UCSD-AML1 (cell line): ENCODE results near the gene PI3.

Experiments used
- DNase-seq: peaks from one replicate; lab custom pipeline; 2025; ENCODE audit not compliant: unreplicated experiment; lab: John Stamatoyannopoulos, UW

Gene PI3

DNA sequence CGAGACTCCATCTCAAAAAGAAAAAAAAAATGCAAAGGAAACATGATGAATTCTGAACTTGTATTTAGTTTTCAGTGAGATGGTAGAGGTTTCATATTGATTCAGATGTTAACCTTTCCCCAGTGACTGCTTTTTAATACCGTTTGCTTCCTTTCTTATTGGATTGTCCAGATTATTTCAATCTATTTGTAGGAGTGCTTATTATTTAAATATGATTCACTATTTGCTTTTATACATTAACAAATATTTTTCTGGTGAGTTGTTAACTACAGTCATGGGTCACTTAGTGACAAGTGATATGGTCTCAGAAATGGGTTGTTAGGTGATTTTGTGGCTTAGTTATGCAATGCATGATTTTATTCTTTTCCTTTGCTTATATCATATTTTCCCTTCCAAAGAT is 8.4 kb downstream of the PI3 start:
- DNase-seq = no peak

DNA sequence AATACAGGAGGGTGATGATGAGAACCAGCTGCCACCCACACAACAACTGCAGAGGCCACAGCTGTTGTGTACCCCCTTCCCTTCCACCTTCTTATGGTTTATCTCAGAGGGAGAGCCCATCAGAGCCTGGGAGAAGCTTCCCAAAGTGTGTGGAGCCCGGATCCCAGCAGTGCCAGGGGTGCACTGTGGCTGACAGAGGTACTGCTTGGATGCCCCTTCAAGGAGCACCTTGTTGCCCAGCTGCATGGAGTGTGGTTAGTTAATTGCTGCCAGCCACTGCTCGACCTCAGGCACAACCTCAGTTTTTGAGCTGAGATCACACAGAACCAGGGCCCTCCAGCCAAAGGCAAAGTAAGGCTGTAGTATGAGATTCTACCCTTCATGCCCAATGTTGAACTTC is 13.0 kb downstream of the PI3 start:
- DNase-seq = no peak

DNA sequence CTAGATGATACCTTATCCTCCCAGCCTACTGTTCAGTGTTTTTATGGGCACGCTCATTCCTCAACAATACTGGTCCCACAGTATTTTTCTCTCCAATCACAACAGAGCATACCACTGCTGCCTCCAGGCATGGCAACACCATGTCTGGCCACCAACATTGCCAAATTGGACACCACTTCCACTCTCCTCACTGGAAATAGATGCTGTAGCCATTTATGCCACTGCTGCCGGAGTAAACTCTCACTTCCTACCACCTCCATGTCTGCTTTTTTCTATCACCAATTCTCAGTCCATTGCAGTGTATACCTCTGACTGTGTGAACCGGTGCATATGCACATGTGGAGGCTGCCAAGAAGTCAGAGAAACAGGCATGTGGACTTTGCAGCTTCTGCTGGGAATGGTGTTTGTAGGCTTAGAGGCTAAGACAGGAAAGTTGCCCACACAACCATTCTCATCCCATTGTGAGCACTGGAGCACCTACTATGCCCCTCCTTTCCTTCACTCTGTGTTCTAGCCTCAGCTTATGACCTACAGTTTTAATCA is 14.4 kb downstream of the PI3 start:
- DNase-seq = no peak

DNA sequence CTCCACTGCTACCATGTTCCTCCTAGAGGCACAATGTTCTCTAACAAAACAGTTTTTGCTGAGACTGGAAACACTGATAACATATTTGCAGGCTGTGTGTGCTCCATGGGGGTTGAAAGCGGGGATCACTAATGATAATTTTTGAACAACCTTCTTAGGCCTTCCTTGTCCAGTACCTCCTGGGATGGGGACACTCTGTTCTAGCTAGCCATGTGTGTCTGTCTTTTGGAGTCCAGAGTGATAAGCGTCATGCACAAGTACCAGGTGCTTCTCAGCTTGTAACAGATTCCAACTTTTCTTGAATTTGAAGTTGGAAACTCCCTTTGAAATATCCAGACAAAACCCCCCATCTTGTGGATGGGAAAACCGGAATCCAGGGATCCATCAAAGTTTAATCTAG is 15.2 kb downstream of the PI3 start:
- no peak for DNase-seq

DNA sequence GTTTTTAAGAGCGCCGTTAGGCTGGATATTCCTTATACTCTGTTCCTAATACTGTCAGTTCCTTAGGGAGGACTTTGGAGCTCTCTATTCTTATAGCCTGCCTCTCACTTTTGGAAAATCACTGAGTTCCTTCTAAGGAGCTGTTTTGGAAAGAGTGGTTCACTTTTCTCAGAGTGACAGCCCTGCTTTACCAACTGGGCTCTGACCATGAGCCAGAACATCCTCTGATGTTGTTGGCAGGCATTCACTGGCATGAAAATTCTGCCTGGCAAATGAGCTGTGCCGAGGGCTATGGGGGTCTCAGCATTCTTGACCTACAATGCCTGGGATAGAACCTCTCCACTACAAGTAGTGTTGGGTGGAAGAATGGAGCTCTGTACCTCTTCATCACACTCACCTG is 17.2 kb downstream of the PI3 start:
- DNase-seq = no peak

DNA sequence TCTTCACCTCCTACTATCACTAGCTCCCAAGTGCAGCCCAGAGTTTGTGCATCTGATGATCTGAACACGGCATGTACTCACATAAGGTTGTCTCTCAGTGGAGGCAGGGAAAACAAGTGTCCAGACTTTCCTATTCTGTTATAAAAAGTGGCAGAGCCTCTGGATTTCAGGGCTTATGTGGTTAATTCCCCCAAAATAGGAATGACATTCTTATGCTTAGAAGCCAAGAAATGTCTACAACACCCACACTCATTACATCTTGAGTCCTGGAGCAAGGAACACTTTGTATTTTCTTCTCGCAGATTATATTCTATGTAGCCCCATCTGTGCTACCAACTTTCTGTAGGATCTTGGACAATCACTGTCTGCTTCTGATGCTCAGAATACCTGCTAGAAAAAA is 18.6 kb downstream of the PI3 start:
- DNase-seq = no peak

DNA sequence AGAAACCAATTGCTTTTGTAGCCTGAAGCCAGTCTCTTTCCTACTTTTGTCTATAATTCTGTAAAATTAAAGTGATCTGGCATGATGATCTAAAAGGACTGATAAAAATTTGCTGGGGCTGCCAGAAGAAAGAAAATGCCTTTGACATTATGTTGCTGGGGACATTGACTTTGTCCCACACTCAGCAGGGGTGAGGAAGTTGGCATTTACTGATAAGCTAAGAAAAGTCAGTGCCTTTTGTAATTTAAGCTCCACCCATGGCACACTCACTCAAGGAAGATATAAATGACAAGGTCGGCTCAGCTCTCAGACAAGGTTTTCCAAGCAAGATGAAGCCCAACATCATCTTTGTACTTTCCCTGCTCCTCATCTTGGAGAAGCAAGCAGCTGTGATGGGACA is 32.0 kb downstream of the PI3 start, which contains the start of gene SEMG1:
SEMG1 (plus strand) TSS at position 309 of the 400 bp plus-strand sequence; CDS start at position 330, 21 bp downstream.
- no peak for DNase-seq

DNA sequence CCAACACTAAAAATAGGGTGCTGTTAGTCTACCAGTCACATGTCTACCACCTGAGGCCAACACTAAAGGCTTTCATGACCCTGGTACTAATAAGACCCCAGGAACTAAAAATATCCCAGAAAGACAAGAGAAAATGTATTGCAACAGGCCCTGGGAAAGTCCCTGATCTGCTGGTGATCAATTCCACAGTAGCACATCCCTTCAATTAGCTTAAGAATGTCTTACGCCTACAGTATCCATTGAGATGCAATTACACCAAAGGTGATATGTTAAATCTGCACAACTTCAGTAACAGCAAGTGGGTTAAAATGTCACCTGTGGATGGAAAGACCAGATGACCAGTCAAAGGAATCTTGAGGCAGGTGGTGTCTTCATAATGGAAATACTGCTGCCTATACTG is 35.2 kb downstream of the PI3 start:
- no peak for DNase-seq

DNA sequence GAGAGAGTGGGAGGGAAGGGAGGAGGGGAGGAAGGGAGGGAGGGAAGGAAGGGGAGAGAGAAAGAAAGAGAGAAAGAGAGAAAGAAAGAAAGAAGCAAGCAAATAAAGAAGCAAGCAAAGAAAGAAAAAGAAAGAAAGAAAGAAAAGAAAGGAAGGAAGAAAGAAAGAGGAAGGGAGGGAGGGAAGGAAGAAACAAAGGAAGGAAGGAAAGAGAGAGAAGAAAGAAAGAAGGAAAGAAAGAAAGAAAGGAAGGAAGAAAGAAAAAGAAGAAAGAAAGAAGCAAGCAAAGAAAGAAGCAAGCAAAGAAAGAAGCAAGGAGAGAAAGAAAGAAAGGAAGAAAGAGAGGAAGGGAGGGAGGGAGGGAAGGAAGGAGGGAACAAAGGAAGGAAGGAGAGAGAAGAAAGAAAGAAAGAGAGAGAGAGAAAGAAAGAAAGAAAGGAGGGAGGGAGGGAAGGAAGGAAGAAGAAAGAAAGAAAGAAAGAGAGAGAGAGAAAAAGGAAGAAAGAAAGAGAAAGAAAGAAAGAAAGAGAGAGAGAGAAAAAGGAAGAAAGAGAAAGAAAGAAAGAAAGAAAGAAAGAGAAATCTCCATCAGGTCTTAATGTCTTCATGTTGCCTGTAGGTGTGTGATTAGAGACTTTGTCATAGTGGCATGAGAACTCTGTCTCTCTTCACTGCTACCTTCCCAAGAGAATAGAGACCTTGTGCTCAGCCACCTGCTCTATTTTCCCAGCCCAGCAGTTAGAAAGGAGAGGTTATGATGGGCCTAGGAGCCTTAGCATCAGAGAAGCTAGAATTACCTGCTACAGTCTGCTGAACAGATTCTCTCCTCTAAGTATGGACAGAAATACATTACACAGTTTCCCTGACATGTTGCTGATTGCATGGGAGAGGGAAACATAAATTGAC is 37.1 kb downstream of the PI3 start:
- DNase-seq = no peak

DNA sequence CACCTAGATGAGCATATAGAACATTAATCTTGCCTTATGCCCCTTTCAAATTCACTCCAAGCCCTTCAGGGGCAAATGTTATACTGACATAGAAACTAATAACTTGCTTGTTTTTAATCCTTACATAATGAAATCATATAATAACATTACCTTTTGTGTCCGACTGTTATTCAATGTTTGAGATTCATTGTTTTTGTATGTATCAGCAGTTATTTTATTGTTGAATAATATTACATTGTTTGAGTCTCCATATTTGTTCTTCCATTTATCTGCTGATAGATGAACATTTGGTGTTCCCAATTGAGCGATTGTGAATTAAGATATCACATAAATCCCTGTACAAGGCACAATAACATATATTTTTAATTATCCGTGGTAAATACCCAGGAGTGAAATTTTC is 38.1 kb downstream of the PI3 start:
- DNase-seq = no peak

DNA sequence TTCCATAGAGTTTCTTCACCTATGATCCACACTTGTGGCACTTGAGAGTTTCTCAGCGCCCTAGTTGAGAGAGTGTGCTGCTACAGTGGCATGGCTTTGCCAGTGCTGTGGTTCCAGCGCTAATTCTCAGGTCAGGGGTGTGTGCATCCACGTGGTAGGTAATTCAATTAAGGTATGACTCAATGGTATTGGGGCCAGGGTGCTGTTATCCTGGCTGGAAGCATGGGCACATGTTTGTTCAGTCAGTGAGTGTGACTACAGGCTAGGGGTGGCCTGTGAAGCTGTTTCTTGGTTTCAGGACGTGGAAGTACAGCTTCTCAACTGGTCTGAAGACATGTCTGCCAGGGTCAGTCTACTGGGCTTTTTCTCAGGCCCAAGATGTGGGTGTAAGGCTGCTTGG is 43.4 kb downstream of the PI3 start:
- DNase-seq = no peak

DNA sequence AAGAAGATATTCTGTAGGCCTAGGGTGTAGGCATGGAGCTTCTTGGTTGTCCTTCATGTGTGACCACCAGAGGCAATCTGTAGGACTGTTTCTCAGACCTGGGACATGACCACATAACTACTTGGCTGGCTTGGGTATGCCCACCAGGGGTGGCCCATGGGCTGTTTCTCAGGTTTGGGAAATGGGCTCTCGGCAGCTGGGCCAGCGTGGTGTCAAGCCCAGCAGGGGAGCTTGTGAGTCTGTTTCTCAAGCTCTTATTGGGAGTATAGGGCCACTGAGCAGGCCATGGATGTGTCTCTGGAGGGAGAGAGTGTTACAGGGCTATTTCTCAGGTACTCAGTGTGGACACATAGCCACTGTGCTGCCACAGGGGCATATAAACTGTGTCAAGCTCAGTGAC is 43.9 kb downstream of the PI3 start:
- DNase-seq = no peak

DNA sequence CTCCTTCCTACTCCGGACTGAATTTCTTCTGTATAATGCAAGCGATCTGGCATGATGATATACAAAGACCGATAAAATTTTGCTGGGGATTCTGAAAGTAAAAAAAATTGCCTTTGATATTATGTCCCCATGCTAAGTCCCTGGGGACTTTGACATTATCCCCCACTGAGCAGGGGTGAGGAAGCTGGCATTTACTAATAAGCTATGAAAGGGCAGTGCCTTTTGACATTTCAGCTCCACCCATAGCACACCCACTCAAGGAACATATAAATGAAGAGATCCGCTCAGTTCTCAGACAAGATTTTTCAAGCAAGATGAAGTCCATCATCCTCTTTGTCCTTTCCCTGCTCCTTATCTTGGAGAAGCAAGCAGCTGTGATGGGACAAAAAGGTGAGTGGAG is 46.4 kb downstream of the PI3 start, which contains the start of gene SEMG2:
SEMG2 (plus strand) TSS at position 298 of the 400 bp plus-strand sequence; CDS start at position 315, 17 bp downstream.
- no peak for DNase-seq

DNA sequence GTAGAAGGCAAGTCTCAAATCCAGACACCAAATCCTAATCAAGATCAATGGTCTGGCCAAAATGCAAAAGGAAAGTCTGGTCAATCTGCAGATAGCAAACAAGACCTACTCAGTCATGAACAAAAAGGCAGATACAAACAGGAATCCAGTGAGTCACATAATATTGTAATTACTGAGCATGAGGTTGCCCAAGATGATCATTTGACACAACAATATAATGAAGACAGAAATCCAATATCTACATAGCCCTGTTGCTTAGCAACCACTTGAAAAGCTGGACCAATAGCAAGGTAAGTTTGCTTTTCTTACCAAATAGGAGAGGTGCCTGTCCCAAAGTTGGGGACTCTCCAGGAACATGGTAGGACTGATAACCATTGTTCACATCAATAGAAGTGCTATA is 48.4 kb downstream of the PI3 start:
- no peak for DNase-seq
